HepG2 (cell line): ENCODE results near the gene TOX4. TPM values are rescaled to one million over a fixed set of nuclear protein-coding genes. Genes with fewer than 3 reads are reported as not detected.

Experiments used
- ESRRA ChIP-seq: sonication (generic); formaldehyde crosslinking; IDR thresholded peaks from 2 replicates; pipeline ENCODE4 v1.5.1; 2020; ENCODE audit warnings: mild to moderate bottlenecking, low read depth, missing genetic modification reagents
- FOXA3 ChIP-seq: IDR thresholded peaks from 2 replicates; pipeline ENCODE4 v1.6.1; 2016; ENCODE audit warnings: missing genetic modification reagents, missing compliant biosample characterization
- FOXO1 ChIP-seq: sonication (generic); formaldehyde crosslinking; IDR thresholded peaks from 2 replicates; pipeline ENCODE4 v1.4.0; 2020; ENCODE audit warnings: missing genetic modification reagents
- GABPB1 ChIP-seq: IDR thresholded peaks from 2 replicates; pipeline ENCODE4 v1.6.1; 2016; ENCODE audit warnings: mild to moderate bottlenecking, missing genetic modification reagents, moderate library complexity, missing compliant biosample characterization
- GMEB2 ChIP-seq: IDR thresholded peaks from 2 replicates; pipeline ENCODE4 v1.6.1; 2016; ENCODE audit warnings: missing biosample characterization, missing genetic modification reagents, low read depth
- HHEX ChIP-seq: IDR thresholded peaks from 2 replicates; pipeline ENCODE4 v1.6.1; 2016; ENCODE audit warnings: control low read depth
- MEIS1 ChIP-seq: sonication (generic); formaldehyde crosslinking; IDR thresholded peaks from 2 replicates; pipeline ENCODE4 v1.9.0; 2021; ENCODE audit warnings: mild to moderate bottlenecking, missing genetic modification reagents, moderate library complexity, borderline replicate concordance
- SKI ChIP-seq: fragments of 450-650 bp; IDR thresholded peaks from one replicate; pipeline ENCODE4 v1.6.1; 2018; ENCODE audit warnings: mild to moderate bottlenecking; ENCODE audit not compliant: partially characterized antibody
- SOX13 ChIP-seq, 3 experiments: fragments of 450-650 bp in 1 of 3; sonication (generic) in 1 of 3; formaldehyde crosslinking in 1 of 3; IDR thresholded peaks in 2 of 3; conservative IDR thresholded peaks in 1 of 3; 2 replicates each; pipeline versions ENCODE4 v1.5.0 to v1.6.1; 2016 to 2020; ENCODE audit warnings: antibody characterized with exemption in 1 of 3, mild to moderate bottlenecking in 1 of 3, missing compliant biosample characterization in 1 of 3, missing genetic modification reagents in 1 of 3, moderate library complexity in 1 of 3
- SRSF9 ChIP-seq: fragments of 200-400 bp; formaldehyde crosslinking; IDR thresholded peaks from 2 replicates; pipeline ENCODE4 v1.6.1; 2018; ENCODE audit warnings: borderline replicate concordance, mild to moderate bottlenecking, low read depth, low read length; ENCODE audit not compliant: insufficient read depth, poor library complexity, severe bottlenecking
- TCF7 ChIP-seq: sonication (generic); IDR thresholded peaks from 2 replicates; pipeline ENCODE4 v1.6.1; 2016; ENCODE audit warnings: antibody characterized with exemption, low read depth
- TSC22D2 ChIP-seq: sonication (generic); formaldehyde crosslinking; IDR thresholded peaks from 2 replicates; pipeline ENCODE4 v1.5.1; 2020; ENCODE audit warnings: missing genetic modification reagents, mild to moderate bottlenecking, borderline replicate concordance
- ZBTB25 ChIP-seq: IDR thresholded peaks from 2 replicates; pipeline ENCODE4 v1.6.1; 2018; ENCODE audit warnings: missing genetic modification reagents
- ZNF24 ChIP-seq: fragments of 450-650 bp; IDR thresholded peaks from 2 replicates; pipeline ENCODE4 v1.6.1; 2017; ENCODE audit warnings: antibody characterized with exemption, mild to moderate bottlenecking
- ZNF484 ChIP-seq: sonication (generic); formaldehyde crosslinking; IDR thresholded peaks from 2 replicates; pipeline ENCODE4 v1.5.1; 2020; ENCODE audit warnings: mild to moderate bottlenecking, low read depth, missing genetic modification reagents, borderline replicate concordance
- ZNF615 ChIP-seq: sonication (generic); formaldehyde crosslinking; IDR thresholded peaks from 2 replicates; pipeline ENCODE4 v1.5.0; 2020; ENCODE audit warnings: mild to moderate bottlenecking, missing genetic modification reagents, borderline replicate concordance
- ZNF691 ChIP-seq: sonication (generic); formaldehyde crosslinking; IDR thresholded peaks from 2 replicates; pipeline ENCODE4 v1.4.0; 2020; ENCODE audit warnings: missing genetic modification reagents, low read depth, mild to moderate bottlenecking, borderline replicate concordance
- ZNF75D ChIP-seq: sonication (generic); formaldehyde crosslinking; IDR thresholded peaks from 2 replicates; pipeline ENCODE4 v1.8.1; 2023; ENCODE audit warnings: missing genetic modification reagents, mild to moderate bottlenecking, borderline replicate concordance
- ZSCAN21 ChIP-seq: sonication (generic); formaldehyde crosslinking; IDR thresholded peaks from 2 replicates; pipeline ENCODE4 v1.8.0; 2022; ENCODE audit warnings: mild to moderate bottlenecking, missing genetic modification reagents, moderate library complexity, borderline replicate concordance
- ZSCAN9 ChIP-seq: IDR thresholded peaks from 2 replicates; pipeline ENCODE4 v1.6.1; 2016; ENCODE audit warnings: borderline replicate concordance
- polyA plus RNA-seq, 8 experiments: library from polyadenylated mRNA; depleted of rRNA in 3 of 8; stranded (reverse) in 7 of 8; unstranded in 1 of 8; fragments of >200 nt; fragmentation: Illumina TruSeq in 4 of 8; extraction: Trizol in 4 of 8; gene quantifications; 2 replicates each; pipeline versions ENCODE4 v1.2.1 to v1.2.3, GENCODE V29; 2011 to 2016; ENCODE audit warnings: low read depth in 4 of 8, missing spikeins in 1 of 8, mixed read lengths in 1 of 8; ENCODE audit not compliant: insufficient read depth in 1 of 8
- total RNA-seq, 5 experiments: library from RNA; depleted of rRNA; stranded (reverse); fragments of >200 nt; fragmentation: Illumina TruSeq; extraction: Trizol; gene quantifications; 2 replicates each; pipeline ENCODE4 v1.2.3, GENCODE V29; 2016; ENCODE audit warnings: low read depth in 1 of 5
- TF ChIP-seq, protein P1 (sequence below): sonication (generic); formaldehyde crosslinking; IDR thresholded peaks from 2 replicates; pipeline ENCODE4 v1.8.1; 2023; ENCODE audit warnings: mild to moderate bottlenecking, missing genetic modification reagents, borderline replicate concordance
- TF ChIP-seq, protein P2 (sequence below): sonication (generic); formaldehyde crosslinking; IDR thresholded peaks from 2 replicates; pipeline ENCODE4 v1.4.0; 2020; ENCODE audit warnings: low read depth, mild to moderate bottlenecking, missing genetic modification reagents
- TF ChIP-seq, protein P3 (sequence below): sonication (generic); formaldehyde crosslinking; IDR thresholded peaks from 2 replicates; pipeline ENCODE4 v1.4.0; 2020; ENCODE audit warnings: missing genetic modification reagents

The TOX4 gene
- total and polyA plus RNA-seq, 2 of the 13 experiments (the other 11 are each of a cell fraction or from before 2014, with no cell fraction given), result 71.8 to 163 TPM

DNA sequence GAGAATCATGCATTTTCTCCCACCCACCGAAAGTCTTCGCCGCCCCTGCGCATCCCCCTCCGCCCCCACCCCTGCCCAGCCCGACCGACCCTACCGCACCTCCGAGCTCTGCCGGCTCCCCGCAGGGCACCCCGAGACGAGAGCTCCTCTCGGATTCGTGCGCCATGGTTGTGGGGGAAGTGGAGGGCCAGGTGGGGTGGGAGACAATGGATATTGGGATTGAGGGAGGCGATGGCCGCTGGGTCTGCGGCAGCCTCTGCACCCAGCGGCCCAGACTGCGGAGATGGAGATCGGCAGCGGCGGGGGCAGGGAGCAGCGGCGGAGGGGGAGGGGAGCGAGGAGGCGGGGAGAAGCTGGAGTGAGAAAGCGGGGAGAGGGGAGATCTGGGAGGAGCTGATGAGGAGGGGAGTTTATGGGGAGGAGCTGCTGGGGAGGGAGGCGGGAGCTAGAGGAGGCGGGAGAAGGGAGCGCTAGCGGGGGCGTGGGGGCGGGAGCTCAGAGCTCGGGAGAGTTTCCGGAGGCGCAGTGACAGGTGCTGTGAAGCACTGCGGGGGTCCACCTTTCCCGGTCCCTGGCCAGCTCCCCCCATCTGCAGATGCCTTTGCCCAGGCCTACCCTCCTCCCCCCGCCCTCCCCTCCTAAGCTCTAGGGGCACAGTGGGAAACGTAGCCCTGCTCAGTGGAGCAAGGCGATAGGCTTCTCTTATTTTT is 49.1 kb downstream of the TOX4 start, which contains the start of gene SALL2 (continued):
- TF ChIP-seq FOXO1 (CRISPR knock-in tag), result no peak
- TF ChIP-seq ZSCAN9 (CRISPR knock-in tag), result peak; percentile 20; the same call in 1 of the 2 replicates
- TF ChIP-seq ZNF691 (CRISPR knock-in tag), result no peak
- TF ChIP-seq MEIS1 (CRISPR knock-in tag), result peak; percentile 59; the same call in 1 of the 2 replicates
- no peak for TF ChIP-seq SKI
- TF ChIP-seq TSC22D2, result no peak
- no peak for TF ChIP-seq ZNF615 (CRISPR knock-in tag)
- TF ChIP-seq GABPB1, result peak; percentile 79
- TF ChIP-seq, protein P1, sequence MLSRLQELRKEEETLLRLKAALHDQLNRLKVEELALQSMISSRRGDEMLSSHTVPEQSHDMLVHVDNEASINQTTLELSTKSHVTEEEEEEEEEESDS, result no peak
- TF ChIP-seq ZNF484 (CRISPR knock-in tag), result no peak
- no peak for TF ChIP-seq ZNF24
- TF ChIP-seq FOXA3 (CRISPR knock-in tag), result no peak
- no peak for TF ChIP-seq GMEB2 (CRISPR knock-in tag)
- no peak for TF ChIP-seq ZNF75D (CRISPR knock-in tag)
- TF ChIP-seq SOX13 (IDR thresholded peaks at IDR 0.05), result no peak
- TF ChIP-seq SOX13 (CRISPR knock-in tag; conservative IDR thresholded peaks at IDR 0.05 in 1 of 2, IDR thresholded peaks at IDR 0.05 in 1 of 2), result no peak; a peak in 1 of 4 replicates
- TF ChIP-seq ESRRA (CRISPR knock-in tag), result no peak
- TF ChIP-seq TCF7, result no peak
- TF ChIP-seq ZBTB25 (CRISPR knock-in tag), result no peak
- TF ChIP-seq, protein P2, sequence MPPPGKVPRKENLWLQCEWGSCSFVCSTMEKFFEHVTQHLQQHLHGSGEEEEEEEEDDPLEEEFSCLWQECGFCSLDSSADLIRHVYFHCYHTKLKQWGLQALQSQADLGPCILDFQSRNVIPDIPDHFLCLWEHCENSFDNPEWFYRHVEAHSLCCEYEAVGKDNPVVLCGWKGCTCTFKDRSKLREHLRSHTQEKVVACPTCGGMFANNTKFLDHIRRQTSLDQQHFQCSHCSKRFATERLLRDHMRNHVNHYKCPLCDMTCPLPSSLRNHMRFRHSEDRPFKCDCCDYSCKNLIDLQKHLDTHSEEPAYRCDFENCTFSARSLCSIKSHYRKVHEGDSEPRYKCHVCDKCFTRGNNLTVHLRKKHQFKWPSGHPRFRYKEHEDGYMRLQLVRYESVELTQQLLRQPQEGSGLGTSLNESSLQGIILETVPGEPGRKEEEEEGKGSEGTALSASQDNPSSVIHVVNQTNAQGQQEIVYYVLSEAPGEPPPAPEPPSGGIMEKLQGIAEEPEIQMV (CRISPR knock-in tag), result no peak
- no peak for TF ChIP-seq SRSF9
- no peak for TF ChIP-seq HHEX (CRISPR knock-in tag)
- TF ChIP-seq ZSCAN21 (CRISPR knock-in tag), result no peak
- TF ChIP-seq, protein P3, sequence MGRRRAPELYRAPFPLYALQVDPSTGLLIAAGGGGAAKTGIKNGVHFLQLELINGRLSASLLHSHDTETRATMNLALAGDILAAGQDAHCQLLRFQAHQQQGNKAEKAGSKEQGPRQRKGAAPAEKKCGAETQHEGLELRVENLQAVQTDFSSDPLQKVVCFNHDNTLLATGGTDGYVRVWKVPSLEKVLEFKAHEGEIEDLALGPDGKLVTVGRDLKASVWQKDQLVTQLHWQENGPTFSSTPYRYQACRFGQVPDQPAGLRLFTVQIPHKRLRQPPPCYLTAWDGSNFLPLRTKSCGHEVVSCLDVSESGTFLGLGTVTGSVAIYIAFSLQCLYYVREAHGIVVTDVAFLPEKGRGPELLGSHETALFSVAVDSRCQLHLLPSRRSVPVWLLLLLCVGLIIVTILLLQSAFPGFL, result no peak
